NCI-H128 (cell line): ENCODE measurements around the gene ITPR1.

Experiments used
- DNase-seq: peaks from one replicate; lab custom pipeline; 2025; ENCODE audit not compliant: unreplicated experiment; lab: John Stamatoyannopoulos, UW

The ITPR1 gene

DNA sequence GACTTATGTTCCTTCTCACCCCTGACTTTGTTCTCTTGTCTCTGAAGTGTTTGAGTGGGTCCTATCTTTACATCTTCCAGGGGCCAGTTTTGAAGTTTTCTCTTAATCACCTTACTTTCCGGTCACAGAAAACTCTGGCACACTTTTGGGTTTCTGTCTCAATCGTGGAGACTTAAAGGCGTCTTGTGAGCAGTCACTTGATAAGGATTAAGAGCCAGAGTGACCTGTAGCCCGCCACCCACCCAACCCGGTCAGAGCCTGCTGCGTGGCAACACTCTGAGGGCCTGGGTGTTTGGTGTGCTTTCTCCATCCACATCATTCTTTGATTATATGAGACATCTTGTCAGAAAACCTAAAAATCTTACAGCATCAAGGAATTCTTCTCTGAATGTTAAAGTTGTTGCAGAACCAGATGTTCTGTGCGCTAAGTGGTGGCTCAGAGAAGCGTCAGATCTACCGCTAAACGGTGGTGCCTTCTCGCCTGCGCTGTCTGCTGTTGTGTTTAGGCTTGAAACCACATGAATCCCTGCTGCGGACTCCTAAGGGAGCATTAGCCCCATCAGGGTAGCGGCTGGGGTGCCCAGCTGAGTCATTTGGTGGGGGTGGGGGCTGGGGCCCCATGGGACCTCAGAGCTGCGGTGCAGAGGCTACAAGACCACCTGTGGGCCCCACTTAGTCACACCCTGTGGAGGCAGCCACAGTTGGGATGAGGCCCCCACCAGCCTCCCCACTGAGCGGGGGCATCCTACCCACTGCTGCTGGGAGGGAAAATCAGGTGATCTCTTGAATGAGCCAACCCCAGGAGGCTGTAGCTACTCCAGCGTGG lies 327.4 kb downstream of the ITPR1 start:
- no peak for DNase-seq

DNA sequence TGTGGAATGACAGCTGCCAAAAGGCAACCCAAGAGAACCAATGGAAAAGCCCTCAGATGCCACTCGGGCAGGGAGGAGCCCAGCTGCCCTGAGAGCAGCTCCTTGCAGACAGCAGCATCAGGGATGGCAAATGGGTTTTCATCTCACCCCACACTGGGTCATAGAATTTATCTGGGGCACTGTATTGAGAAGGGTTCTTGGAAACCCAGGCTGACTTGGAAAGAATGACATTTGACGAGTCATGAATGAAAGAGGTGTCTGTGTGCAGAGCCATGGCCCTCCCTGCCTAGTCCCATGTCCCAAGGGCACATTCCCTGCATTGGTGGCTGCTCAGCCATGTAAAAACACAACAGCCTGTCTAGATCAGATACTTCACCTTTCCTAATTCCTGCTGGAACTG lies 328.2 kb downstream of the ITPR1 start:
- no peak for DNase-seq

DNA sequence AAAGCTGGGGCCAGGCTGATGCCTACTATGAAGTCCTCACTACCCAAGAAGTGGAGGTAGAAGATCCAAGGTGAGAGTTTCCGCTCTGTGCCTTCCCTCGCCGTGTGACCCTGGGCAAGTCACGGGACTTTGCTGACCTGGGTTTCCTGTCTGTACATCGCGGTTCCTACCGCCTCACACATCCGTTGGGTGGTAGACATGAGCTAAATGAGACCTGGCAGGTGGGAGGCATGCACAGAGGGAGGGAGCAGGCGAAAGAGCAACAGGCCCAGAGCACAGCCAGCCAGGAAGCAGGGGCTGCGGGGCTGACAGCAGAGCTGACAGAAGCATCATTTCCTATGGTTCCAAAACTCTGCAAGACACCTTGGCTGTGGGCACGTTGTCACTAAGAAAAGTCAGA lies 328.8 kb downstream of the ITPR1 start:
- DNase-seq = no peak

DNA sequence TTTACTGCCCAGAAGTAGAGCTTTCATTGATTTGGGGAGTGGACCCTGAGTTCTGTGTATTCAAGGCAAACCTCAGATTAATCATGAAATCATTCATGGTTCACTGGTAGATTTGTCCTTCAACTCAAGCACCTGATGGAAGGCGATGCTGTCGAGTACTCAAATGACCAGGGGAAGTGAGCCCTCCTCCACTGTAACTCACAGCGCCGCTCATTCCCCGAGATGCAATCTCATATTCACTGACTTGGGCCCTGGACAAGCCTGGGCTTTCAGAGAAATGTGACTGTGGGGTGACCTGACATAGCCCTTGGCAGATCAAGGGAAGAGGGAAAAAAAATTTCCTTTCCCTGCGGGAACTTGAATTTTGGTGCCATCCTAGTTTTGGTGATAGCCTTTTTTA lies 329.4 kb downstream of the ITPR1 start:
- no peak for DNase-seq

DNA sequence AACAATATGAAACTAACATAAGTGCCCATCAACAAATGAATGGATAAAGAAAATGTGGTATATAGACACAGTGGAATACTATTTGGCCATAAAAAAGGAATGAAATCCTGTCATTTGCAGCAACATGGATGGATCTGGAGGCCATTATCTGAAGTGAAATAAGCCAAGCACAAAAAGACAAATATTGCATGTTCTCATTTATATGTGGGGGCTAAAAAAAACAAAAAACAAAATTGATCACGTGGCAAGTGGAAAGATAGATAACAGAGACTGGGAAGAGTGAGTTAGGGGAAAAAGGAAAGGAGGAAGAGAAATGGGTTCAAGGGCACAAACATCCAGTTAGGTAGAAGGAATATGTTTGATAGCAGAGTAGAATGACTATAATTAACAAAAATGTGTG lies 330.2 kb downstream of the ITPR1 start:
- DNase-seq = no peak

- no peak for DNase-seq
Observed at GRCh38 chr3:4823986-4824925, 331.1 kb downstream of the ITPR1 start.

DNA sequence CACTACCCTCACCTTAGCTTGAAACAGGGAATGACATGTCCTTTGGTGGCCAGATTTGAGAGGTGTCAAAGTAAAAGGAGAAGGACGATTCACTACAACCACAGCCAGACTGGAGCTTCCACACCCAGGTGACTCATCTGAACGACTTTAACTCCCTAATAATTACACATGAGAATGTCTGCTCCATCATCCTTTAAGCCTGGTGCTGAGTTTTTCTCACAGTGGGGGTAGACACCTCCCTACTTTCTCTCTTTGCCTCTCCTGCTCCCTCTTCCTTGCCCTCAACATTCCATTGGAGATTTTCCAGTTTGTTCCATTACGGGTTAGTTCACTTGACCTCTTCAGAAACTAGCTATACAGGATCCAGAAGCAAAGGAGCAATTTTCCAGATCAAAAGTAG lies 331.8 kb downstream of the ITPR1 start:
- no peak for DNase-seq

DNA sequence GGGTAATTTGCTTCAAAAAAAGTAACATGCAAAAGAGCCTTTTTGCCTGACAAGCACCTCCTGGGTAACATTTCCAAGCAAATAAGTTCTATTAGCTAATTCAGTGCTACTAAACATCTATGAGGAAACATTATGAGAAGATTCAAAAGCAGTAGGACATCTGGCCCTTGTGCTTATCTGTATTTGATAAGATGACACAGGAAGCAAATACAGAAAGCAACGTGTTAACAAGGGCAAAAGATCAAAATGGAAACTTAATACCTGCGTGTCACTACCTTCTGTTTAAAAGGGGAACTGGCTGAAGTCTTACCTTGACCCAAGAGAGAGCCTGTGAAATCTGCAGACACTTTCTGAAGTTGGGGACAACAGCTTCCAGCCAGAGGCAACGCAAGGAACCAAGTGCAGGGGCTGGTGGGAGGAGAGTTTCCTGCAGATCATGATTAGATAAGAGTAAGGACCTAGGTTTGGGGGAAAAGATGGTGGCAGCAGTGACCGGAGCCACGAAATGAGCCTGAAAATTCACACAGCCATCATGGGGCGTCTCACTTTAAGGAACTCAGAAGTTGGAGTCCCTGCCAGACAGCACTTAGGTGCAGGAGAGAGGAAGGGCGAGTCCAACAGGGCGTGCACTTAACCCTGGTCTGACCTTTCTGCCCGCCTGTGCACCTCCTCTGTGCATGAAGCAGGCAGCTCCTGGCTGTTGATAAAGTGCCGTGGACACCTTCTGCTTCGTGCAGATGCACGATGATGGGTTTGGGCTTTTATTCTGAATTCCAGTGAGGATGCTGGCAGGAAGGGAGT lies 332.5 kb downstream of the ITPR1 start:
- no peak for DNase-seq

GRCh38 chr3:4826237-4827100 lies 333.3 kb downstream of the ITPR1 start:
- DNase-seq = no peak

GRCh38 chr3:4827767-4828166 lies 334.6 kb downstream of the ITPR1 start:
- no peak for DNase-seq

- DNase-seq = no peak
Observed at GRCh38 chr3:4828279-4829030, 335.3 kb downstream of the ITPR1 start.

- DNase-seq = no peak
Observed at GRCh38 chr3:4829031-4829394, 335.9 kb downstream of the ITPR1 start.

GRCh38 chr3:4830586-4830914 lies 337.4 kb downstream of the ITPR1 start:
- DNase-seq = no peak

DNA sequence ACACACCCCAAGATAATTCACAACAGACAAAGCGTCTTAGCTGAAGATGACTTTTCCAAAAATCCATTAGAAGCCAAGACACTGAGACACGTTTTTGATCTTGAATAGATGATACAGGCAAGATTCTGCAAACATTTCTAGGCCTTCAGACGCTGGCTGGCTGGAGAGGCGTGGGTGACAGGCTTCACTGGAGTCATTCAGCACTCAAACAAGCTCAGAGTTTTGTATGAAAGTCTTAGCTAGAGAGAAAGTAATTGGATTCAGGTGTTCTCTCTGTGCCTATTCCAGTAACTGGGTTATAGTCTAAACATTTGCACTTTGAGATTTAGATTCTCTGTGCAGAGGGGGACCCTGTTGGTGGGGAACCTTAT lies 338.4 kb downstream of the ITPR1 start:
- DNase-seq = no peak

- no peak for DNase-seq
Observed at GRCh38 chr3:4833471-4833870, 340.3 kb downstream of the ITPR1 start.

DNA sequence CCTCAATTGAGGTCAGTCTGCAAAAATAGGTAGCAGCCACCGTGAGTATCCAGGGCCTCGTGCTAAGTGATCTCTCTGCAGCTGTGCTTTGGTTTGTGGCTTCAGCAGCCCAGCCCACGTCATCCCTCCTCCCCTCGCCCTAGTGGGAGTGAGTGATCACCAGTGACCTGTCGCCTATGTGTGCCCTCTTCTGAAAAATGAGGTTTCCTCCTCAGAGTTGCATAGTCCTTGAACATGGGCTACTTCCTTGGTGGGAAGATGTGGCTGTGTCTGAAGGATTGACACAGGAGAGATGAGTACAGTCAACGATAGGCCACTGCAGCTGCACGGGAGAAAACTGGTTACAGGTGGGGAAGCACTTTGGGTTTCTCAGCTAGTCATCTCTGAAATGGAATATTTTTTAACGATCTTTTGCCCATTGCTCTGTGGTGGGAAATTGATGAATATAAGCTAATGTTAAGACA lies 341.3 kb downstream of the ITPR1 start:
- DNase-seq = no peak

DNA sequence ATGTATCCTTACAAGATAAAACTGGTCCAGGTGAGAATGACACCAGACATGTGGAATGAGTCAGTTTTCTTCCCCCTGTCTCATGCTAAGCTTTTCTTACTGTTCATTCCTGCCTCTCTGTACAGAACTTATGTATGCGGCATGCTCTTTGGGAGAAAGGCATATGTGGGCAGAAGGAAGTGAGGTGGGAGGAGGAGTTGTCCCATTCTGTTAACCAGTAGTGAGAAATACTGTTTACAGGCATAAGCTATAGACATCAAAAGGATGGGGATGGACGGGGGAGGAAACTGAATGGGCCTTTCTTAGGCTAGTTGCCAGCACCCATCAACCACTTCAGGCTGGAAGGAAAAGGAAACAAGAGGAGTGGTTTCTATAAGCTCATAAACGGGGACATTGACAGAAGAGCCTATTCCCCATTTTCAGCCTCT lies 342.5 kb downstream of the ITPR1 start:
- DNase-seq = no peak

DNA sequence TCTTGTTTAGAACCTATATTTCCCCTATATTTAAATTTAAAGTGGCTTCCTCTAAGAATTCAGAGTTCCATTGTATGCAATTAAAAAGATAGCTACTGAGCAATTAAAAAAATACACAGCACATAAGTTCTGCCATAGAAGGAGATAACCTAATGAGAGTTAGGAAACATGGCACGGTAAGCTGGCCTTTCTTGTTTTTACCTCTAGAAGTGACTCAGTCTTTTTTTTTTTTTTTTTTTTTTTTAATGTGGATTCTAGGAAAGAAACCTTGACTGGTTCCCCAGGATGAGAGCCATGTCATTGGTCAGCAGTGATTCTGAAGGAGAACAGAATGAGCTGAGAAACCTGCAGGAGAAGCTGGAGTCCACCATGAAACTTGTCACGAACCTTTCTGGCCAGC lies 343.4 kb downstream of the ITPR1 start:
- DNase-seq = no peak

DNA sequence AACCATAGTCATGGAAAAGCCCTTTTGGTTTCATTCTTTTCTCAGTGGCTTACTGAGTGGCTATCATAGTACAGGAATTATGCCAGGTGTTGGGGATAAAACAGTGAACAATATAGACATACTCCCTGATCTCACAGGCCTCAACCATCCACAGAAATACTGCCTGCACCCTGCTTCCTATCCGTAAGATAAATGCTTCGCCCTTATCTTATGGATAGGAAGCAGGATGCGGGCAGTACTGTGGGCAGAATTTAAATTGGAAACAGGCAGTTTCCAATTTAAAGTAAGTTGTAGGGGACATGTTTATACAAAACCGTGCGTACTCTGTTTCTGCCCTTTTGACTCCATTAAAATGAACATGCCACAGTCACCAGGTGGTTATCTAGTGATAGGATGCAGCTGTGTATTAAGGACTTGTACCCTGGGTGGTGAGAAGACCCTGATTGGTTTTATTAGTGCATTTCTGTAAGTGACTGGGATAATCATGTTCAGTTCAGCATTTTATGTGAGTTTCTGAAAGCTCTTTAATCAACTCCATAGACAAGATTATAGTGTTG lies 344.3 kb downstream of the ITPR1 start:
- DNase-seq = no peak
